Heart right ventricle (tissue), 16 donors: ENCODE results near the gene CLCN4. TPM values are rescaled to one million over a fixed set of nuclear protein-coding genes. Genes with fewer than 3 reads are reported as not detected.

Source experiments
- ATAC-seq, 8 donors: fragments of 200-7000 bp; cut with Tn5 transposase; one replicate each; pipeline ENCODE4 v1.9.1; 2020; ENCODE audit warnings: mild to moderate bottlenecking in 8 of 8, moderate library complexity in 8 of 8, moderate number of reproducible peaks in 1 of 8
- DNase-seq, 2 donors: peaks; one replicate each; pipeline ENCODE4 v3.0.0-alpha.2; 2020
- H3K27ac ChIP-seq, 10 donors: fragments of 200-600 bp; sonication (generic) in 2 of 10; one replicate each; pipeline versions ENCODE4 v1.5.0 to v1.8.0; 2020 to 2022; ENCODE audit warnings: mild to moderate bottlenecking in 3 of 10
- H3K27me3 ChIP-seq, 7 donors: fragments of 200-600 bp; one replicate each; pipeline ENCODE4 v1.8.0; 2021 to 2022; ENCODE audit warnings: mild to moderate bottlenecking in 2 of 7
- H3K36me3 ChIP-seq, 9 donors: fragments of 200-600 bp; sonication (generic) in 1 of 9; one replicate each; pipeline versions ENCODE4 v1.5.0 to v1.8.0; 2020 to 2022; ENCODE audit warnings: mild to moderate bottlenecking in 2 of 9
- H3K4me1 ChIP-seq, 9 donors: fragments of 200-600 bp; sonication (generic) in 1 of 9; one replicate each; pipeline versions ENCODE4 v1.5.0 to v1.8.0; 2020 to 2022; ENCODE audit warnings: mild to moderate bottlenecking in 4 of 9
- H3K4me3 ChIP-seq, 10 donors: fragments of 200-600 bp; sonication (generic) in 2 of 10; one replicate each; pipeline versions ENCODE4 v1.5.0 to v1.8.0; 2020 to 2022; ENCODE audit warnings: mild to moderate bottlenecking in 7 of 10, moderate library complexity in 2 of 10
- H3K9me3 ChIP-seq, 11 donors: fragments of 200-600 bp in 10 of 11; sonication (generic) in 2 of 11; one replicate each; pipeline versions ENCODE4 v1.5.0 to v1.8.0; 2013 to 2022; ENCODE audit warnings: mild to moderate bottlenecking in 2 of 11, control low read depth in 1 of 11, moderate library complexity in 1 of 11
- CTCF ChIP-seq, 9 donors: fragments of 200-600 bp; sonication (generic) in 2 of 9; IDR thresholded peaks; one replicate each; pipeline versions ENCODE4 v1.5.0 to v1.8.0; 2021 to 2022; ENCODE audit warnings: antibody characterized with exemption in 9 of 9, mild to moderate bottlenecking in 5 of 9, moderate library complexity in 1 of 9
- WGBS, 2 donors: extraction: QIAGEN DNeasy Blood & Tissue Kit; methylation state at CpG; one replicate each; pipeline ENCODE4 v1.1.7; 2013; ENCODE audit warnings: inconsistent platforms in 1 of 2; 5-methylcytosine and 5-hydroxymethylcytosine counted together
- intact Hi-C, 10 donors: fragments of 100-400 bp; cut with DNase I; formaldehyde crosslinking; loops; one replicate each; pipeline versions ENCODE4 v1.11.1 to v1.14.2; 2022
- polyA plus RNA-seq, 2 donors: library from polyadenylated mRNA; stranded (reverse); fragments of 200-250 nt; gene quantifications; one replicate each; pipeline ENCODE4 v1.2.3, GENCODE V29; 2013
- total RNA-seq, 10 donors: library from RNA; stranded (reverse); fragmentation: NEBNext Ultra II Directional in 3 of 10; extraction: Animal tissue kit (Norgen Biotek cat#: 25700) in 3 of 10; gene quantifications; one replicate each; pipeline versions ENCODE4 v1.2.1 to v1.2.4, GENCODE V29; 2021 to 2023
- donor health status: Arrhythmogenic right ventricular cardiomyopathy.
- donor health status: ischemic (EF 13 %, LVEDD 7.1; RV severe dilation, severe dysfunction).
- donor health status: healthy with polysubstance abuse.
- donor health status: DM: no; HTN: yes; CAD: no.
- donor health status: DM: no; HTN: no; CAD: no.
- donor health status: ischemic (EF 25% LVEDD 6.9; RV normal size, moderate dysfunction).
- donor health status: ischemic (EF 25% LVEDD 5.7; RV mildly dilated, moderate dysfunction).
- donor health status: healthy.
- donor health status: DM: yes; HTN: yes; CAD: no.
- donor health status: Ischemic cardiomyopathy.
- donor health status: ischemic (EF 35%, LVEDD 5.7; RV mildly dilated, moderate dysfunction).
- donor health status: nonischemic (EF 11% LVEDD 7.7; RV severe dilation, severe dysfunction).
- donor health status: DM: yes; HTN: yes; CAD: no.
- donor health status: PGD.
- donor health status: ischemic (EF 29% LVEDD 5.4; RV normal size, mild dysfunction).
- donor health status: nonischemic (EF 23%, LVEDD 6.1; RV moderate dilation, normal function).

CLCN4 gene
- total and polyA plus RNA-seq, 12 donors = 4.0 to 44.9 (median 32.0) TPM

DNA sequence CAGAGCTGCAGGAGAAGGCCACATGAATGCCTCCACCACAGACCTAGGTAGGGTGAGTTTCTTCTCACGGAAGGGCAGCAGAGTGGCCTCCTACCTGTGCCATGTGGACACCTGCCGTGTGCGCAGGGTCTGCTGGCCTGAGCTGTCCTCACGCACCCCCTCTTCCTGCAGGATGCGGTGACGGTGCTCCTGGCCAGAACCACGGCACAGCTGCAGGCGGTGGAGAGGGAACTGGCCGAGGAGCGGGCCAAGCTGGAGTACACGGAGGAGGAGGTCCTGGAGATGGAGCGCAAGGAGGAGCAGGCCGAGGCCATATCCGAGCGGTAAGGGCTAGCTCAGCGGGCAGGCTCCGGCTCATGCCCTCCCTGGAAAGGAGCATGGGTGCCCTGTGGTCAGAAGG is 28.4 kb upstream of the CLCN4 start:
- intact Hi-C loops = loop anchor here in 2 of 10 donors (10.0 kb wide), 1 partner anchor 254 kb away; no protein-coding TSS in a partner anchor
- no peak for TF ChIP-seq CTCF (IDR thresholded peaks at IDR 0.05)
- no peaks in the 10 kb centered on the region for H3K9me3 ChIP-seq
- DNase-seq (no peak), ATAC-seq (no peak)
- H3K36me3 ChIP-seq = peaks cover 0 to 72% (median 0%) of the 10 kb centered on the region in 9 donors
- H3K4me1 ChIP-seq = no peaks in the 10 kb centered on the region
- no peak overlapping the region for H3K27ac ChIP-seq
- WGBS, 2 donors = 83 to 91% methylated on average over 10 to 17 of the region's 17 CpGs
- H3K4me3 ChIP-seq = no peak overlapping the region
- no peaks in the 10 kb centered on the region for H3K27me3 ChIP-seq

- Histone ChIP-seq H3K9me3 (no peaks in the 10 kb centered on the region), H3K36me3 (peaks cover 0 to 80% (median 0%) of the 10 kb centered on the region in 9 donors), H3K4me1 (no peaks in the 10 kb centered on the region), H3K27me3 (no peaks in the 10 kb centered on the region), H3K27ac (no peak overlapping the region), H3K4me3 (no peak overlapping the region)
- intact Hi-C loops = loop anchor here in 2 of 10 donors (10.0 kb wide), 1 partner anchor 254 kb away; no protein-coding TSS in a partner anchor
- 96 to 98% methylated on average over 12 of the region's 12 CpGs for WGBS, 2 donors
- no peak for DNase-seq
- TF ChIP-seq CTCF (IDR thresholded peaks at IDR 0.05) = no peak
- ATAC-seq = no peak
These were observed 27.5 kb upstream of the CLCN4 start for GRCh38 chrX:10129229-10129628.

DNA sequence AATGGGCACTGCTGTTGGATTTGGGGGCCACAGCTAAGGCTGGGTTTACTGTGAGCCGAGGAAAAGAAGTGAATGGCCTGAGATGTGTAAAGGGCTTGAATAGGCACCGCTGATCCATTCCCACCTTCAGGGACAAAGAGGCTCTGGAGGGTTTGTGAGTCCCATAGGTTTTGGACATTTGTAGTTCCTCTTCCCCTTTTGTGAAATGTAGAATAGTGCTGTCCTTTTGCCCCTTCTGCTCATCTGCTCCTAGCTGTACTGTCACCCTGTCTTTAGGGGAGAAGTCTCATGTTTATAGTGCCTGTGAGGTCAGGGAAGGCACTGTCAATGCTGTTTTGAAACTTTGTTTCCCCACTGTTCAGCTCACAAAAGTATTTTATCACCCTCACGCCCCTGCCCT is 26.4 kb upstream of the CLCN4 start:
- H3K9me3 ChIP-seq = no peaks in the 10 kb centered on the region
- no peak for TF ChIP-seq CTCF (IDR thresholded peaks at IDR 0.05)
- H3K36me3 ChIP-seq = peaks cover 0 to 82% (median 0%) of the 10 kb centered on the region in 9 donors
- ATAC-seq (no peak), DNase-seq (no peak)
- intact Hi-C loops = no loop called here
- no peak overlapping the region for H3K27ac ChIP-seq
- no peaks in the 10 kb centered on the region for H3K4me1 ChIP-seq
- H3K4me3 ChIP-seq = no peak overlapping the region
- no peaks in the 10 kb centered on the region for H3K27me3 ChIP-seq
- WGBS, 2 donors = 76 to 90% methylated on average over 3 of the region's 3 CpGs

GRCh38 chrX:10133980-10134676 is 22.6 kb upstream of the CLCN4 start:
- H3K9me3 ChIP-seq = no peaks in the 10 kb centered on the region
- intact Hi-C loops = no loop called here
- ATAC-seq (no peak), DNase-seq (no peak)
- H3K4me1 ChIP-seq = no peaks in the 10 kb centered on the region
- no peak for TF ChIP-seq CTCF (IDR thresholded peaks at IDR 0.05)
- H3K27ac ChIP-seq = no peak overlapping the region
- no peaks in the 10 kb centered on the region for H3K27me3 ChIP-seq
- 89 to 93% methylated on average over 20 of the region's 20 CpGs for WGBS, 2 donors
- peaks cover 0 to 87% (median 0%) of the 10 kb centered on the region in 9 donors for H3K36me3 ChIP-seq
- no peak overlapping the region for H3K4me3 ChIP-seq
